DND-41 (cell line): ENCODE data around the gene MRE11.

Source experiments
- ATAC-seq: fragments of 200-7000 bp; cut with Tn5 transposase; 3 replicates; pipeline ENCODE4 v1.9.1; 2021; ENCODE audit warnings: low read depth; ENCODE audit not compliant: insufficient read depth
- DNase-seq: peaks from one replicate; pipeline ENCODE4 v3.0.0-alpha.2; 2020
- H2AFZ ChIP-seq: 2 replicates; pipeline ENCODE4 v1.6.0; 2012; ENCODE audit warnings: low read depth, low read length
- H3K27ac ChIP-seq: 2 replicates; pipeline ENCODE4 v1.5.1; 2012; ENCODE audit warnings: low read length, inconsistent platforms
- H3K27me3 ChIP-seq: fragments of 200-600 bp; sonication (generic); 2 replicates; pipeline ENCODE4 v1.6.0; 2012; ENCODE audit warnings: low read length, mild to moderate bottlenecking, inconsistent platforms; ENCODE audit not compliant: insufficient read depth, poor library complexity
- H3K36me3 ChIP-seq: 2 replicates; pipeline ENCODE4 v1.5.1; 2012; ENCODE audit warnings: low read length, inconsistent platforms; ENCODE audit not compliant: insufficient read depth
- H3K4me1 ChIP-seq: 2 replicates; pipeline ENCODE4 v1.5.1; 2012; ENCODE audit warnings: mild to moderate bottlenecking, low read length; ENCODE audit not compliant: insufficient read depth
- H3K4me2 ChIP-seq: 2 replicates; pipeline ENCODE4 v1.6.0; 2012; ENCODE audit warnings: mild to moderate bottlenecking, moderate library complexity, low read length, inconsistent platforms; ENCODE audit not compliant: insufficient read depth
- H3K4me3 ChIP-seq, 2 experiments: fragments of 200-600 bp in 1 of 2; shearing (Covaris generic) in 1 of 2; 2 replicates each; pipeline ENCODE4 v1.5.1; 2012 to 2016; ENCODE audit warnings: inconsistent platforms in 2 of 2, low read length in 2 of 2, mild to moderate bottlenecking in 2 of 2, low read depth in 1 of 2, moderate library complexity in 1 of 2
- H3K79me2 ChIP-seq: 2 replicates; pipeline ENCODE4 v1.6.0; 2012; ENCODE audit warnings: low read length, inconsistent platforms; ENCODE audit not compliant: insufficient read depth
- H3K9ac ChIP-seq: 2 replicates; pipeline ENCODE4 v1.6.0; 2012; ENCODE audit warnings: low read depth, mild to moderate bottlenecking, inconsistent platforms, low read length, moderate library complexity
- H3K9me3 ChIP-seq: 2 replicates; pipeline ENCODE4 v1.5.1; 2012; ENCODE audit warnings: low read length, moderate library complexity, mild to moderate bottlenecking, inconsistent platforms; ENCODE audit not compliant: insufficient read depth, severe bottlenecking
- H4K20me1 ChIP-seq: 2 replicates; pipeline ENCODE4 v1.6.0; 2012; ENCODE audit warnings: low read length; ENCODE audit not compliant: insufficient read depth
- EZH2 ChIP-seq: IDR thresholded peaks from 3 replicates; pipeline ENCODE4 v1.6.1; 2012; ENCODE audit warnings: borderline replicate concordance, low read depth, mild to moderate bottlenecking, moderate library complexity, low read length, inconsistent platforms; ENCODE audit not compliant: severe bottlenecking
- TF ChIP-seq, protein P1 (sequence below): IDR thresholded peaks from 2 replicates; pipeline ENCODE4 v1.5.1; 2012; ENCODE audit warnings: borderline replicate concordance, low read length, moderate library complexity, mild to moderate bottlenecking; ENCODE audit not compliant: poor library complexity, severe bottlenecking; ENCODE audit errors: extremely low read depth

MRE11 gene

DNA sequence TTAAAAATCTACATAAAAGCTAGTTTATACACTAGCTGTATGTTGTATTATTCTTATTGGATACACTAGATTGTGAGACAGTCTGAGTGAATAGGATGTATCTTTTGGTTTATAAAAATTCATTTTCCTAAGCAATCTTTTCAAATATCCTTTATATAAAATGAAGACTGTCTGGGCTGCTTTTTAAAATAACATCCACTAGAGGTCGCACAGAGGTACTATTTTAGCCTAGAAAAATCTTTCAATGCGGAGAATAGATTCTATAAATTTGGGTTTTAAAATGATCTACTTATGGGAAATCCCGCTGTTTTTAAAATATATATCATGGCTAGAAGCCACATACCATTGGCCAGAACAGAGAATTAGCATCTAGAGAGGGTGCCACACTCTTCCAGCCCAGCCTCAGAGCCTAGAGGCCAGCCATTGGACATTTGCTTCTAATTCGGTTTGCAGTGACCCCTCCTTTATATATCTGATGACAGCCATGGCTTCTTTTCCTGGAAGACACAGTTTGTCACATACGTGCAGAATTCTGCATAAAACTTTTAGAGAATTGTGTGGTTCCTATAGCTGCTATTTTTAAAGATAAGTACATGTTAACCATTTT lies 25.9 kb upstream of the MRE11 start:
- H3K9me3 ChIP-seq = no peaks in the 10 kb centered on the region
- H3K9ac ChIP-seq = no peak overlapping the region
- H3K4me1 ChIP-seq = no peaks in the 10 kb centered on the region
- no peak overlapping the region for H3K4me2 ChIP-seq
- H3K27me3 ChIP-seq = peaks cover 8% of the 10 kb centered on the region
- H3K4me3 ChIP-seq = no peak overlapping the region
- TF ChIP-seq, protein P1, sequence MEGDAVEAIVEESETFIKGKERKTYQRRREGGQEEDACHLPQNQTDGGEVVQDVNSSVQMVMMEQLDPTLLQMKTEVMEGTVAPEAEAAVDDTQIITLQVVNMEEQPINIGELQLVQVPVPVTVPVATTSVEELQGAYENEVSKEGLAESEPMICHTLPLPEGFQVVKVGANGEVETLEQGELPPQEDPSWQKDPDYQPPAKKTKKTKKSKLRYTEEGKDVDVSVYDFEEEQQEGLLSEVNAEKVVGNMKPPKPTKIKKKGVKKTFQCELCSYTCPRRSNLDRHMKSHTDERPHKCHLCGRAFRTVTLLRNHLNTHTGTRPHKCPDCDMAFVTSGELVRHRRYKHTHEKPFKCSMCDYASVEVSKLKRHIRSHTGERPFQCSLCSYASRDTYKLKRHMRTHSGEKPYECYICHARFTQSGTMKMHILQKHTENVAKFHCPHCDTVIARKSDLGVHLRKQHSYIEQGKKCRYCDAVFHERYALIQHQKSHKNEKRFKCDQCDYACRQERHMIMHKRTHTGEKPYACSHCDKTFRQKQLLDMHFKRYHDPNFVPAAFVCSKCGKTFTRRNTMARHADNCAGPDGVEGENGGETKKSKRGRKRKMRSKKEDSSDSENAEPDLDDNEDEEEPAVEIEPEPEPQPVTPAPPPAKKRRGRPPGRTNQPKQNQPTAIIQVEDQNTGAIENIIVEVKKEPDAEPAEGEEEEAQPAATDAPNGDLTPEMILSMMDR = peak; percentile 71
- TF ChIP-seq EZH2 = no peak
- no peak overlapping the region for H2AFZ ChIP-seq
- no peaks in the 10 kb centered on the region for H4K20me1 ChIP-seq
- no peaks in the 10 kb centered on the region for H3K79me2 ChIP-seq
- no peak overlapping the region for H3K27ac ChIP-seq
- DNase-seq (no peak), ATAC-seq (no peak)
- no peaks in the 10 kb centered on the region for H3K36me3 ChIP-seq

DNA sequence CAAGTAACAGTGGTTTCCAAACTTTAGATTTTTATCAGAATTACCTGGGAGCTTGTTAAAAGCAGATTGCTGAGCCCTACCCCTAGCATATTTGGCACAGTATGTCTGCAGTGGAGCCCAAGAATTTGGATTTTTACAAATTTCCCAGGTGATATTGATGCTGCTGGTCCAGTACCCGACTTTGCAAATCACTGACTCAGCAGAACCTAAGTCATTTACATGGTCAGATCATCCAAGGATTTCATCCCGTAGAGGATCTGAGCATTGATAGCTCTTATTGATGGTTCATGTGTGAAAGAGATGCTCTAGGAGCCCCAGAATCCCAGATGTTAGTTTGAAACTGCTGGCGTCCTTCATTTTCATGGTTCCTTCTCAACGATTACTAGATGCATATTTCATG lies 24.7 kb upstream of the MRE11 start:
- H3K4me2 ChIP-seq = no peak overlapping the region
- TF ChIP-seq, protein P1 = no peak
- no peak for TF ChIP-seq EZH2
- no peaks in the 10 kb centered on the region for H3K79me2 ChIP-seq
- no peaks in the 10 kb centered on the region for H4K20me1 ChIP-seq
- no peaks in the 10 kb centered on the region for H3K9me3 ChIP-seq
- no peak overlapping the region for H3K4me3 ChIP-seq
- H3K27ac ChIP-seq = no peak overlapping the region
- H3K9ac ChIP-seq = no peak overlapping the region
- no peak for DNase-seq
- peaks cover 6% of the 10 kb centered on the region for H3K27me3 ChIP-seq
- no peaks in the 10 kb centered on the region for H3K4me1 ChIP-seq
- no peaks in the 10 kb centered on the region for H3K36me3 ChIP-seq
- no peak overlapping the region for H2AFZ ChIP-seq
- no peak for ATAC-seq

DNA sequence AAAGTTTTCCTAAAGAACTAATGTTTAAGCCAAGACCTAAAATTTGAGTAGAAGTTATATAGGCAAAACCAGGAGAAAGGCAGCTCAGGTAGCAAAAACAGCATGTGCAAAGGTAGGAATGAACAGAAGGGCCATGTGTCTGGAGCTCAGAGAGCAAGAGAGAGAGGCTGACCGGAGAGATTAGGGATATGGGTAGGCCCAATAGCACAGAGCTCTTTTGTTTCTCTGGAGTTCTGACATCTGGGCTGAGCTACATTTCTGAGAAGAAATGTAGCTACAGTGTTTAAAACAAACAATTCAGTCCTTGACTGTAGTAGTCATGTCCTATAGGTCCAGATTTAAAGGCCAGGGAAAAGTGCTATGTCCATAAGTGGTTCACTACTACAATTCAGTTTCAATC lies 23.1 kb upstream of the MRE11 start:
- H3K4me1 ChIP-seq = peaks cover 10% of the 10 kb centered on the region
- H3K27ac ChIP-seq = no peak overlapping the region
- H3K4me3 ChIP-seq = no peak overlapping the region
- H3K36me3 ChIP-seq = no peaks in the 10 kb centered on the region
- H3K9ac ChIP-seq = no peak overlapping the region
- H3K27me3 ChIP-seq = peaks cover 22% of the 10 kb centered on the region
- H3K79me2 ChIP-seq = no peaks in the 10 kb centered on the region
- ATAC-seq = no peak
- no peak for DNase-seq
- no peak overlapping the region for H2AFZ ChIP-seq
- no peaks in the 10 kb centered on the region for H3K9me3 ChIP-seq
- H3K4me2 ChIP-seq = no peak overlapping the region
- H4K20me1 ChIP-seq = no peaks in the 10 kb centered on the region
- TF ChIP-seq, protein P1 = no peak
- no peak for TF ChIP-seq EZH2
